PFSK-1 (cell line): ENCODE data around the gene TSPAN33.

Experiments used
- POLR2AphosphoS5 ChIP-seq: IDR thresholded peaks from 2 replicates; pipeline ENCODE4 v1.6.1; 2012; ENCODE audit warnings: low read depth, mild to moderate bottlenecking, control low read depth, low read length, moderate library complexity
- TF ChIP-seq, protein P1 (sequence below), 2 experiments: IDR thresholded peaks; 2 replicates each; pipeline versions ENCODE4 v1.6.1 to v1.8.0; 2011 to 2012; ENCODE audit warnings: low read depth in 2 of 2, low read length in 2 of 2, control low read depth in 1 of 2, inconsistent platforms in 1 of 2, mild to moderate bottlenecking in 1 of 2, moderate library complexity in 1 of 2; ENCODE audit not compliant: insufficient read depth in 1 of 2

- TF ChIP-seq, protein P1, sequence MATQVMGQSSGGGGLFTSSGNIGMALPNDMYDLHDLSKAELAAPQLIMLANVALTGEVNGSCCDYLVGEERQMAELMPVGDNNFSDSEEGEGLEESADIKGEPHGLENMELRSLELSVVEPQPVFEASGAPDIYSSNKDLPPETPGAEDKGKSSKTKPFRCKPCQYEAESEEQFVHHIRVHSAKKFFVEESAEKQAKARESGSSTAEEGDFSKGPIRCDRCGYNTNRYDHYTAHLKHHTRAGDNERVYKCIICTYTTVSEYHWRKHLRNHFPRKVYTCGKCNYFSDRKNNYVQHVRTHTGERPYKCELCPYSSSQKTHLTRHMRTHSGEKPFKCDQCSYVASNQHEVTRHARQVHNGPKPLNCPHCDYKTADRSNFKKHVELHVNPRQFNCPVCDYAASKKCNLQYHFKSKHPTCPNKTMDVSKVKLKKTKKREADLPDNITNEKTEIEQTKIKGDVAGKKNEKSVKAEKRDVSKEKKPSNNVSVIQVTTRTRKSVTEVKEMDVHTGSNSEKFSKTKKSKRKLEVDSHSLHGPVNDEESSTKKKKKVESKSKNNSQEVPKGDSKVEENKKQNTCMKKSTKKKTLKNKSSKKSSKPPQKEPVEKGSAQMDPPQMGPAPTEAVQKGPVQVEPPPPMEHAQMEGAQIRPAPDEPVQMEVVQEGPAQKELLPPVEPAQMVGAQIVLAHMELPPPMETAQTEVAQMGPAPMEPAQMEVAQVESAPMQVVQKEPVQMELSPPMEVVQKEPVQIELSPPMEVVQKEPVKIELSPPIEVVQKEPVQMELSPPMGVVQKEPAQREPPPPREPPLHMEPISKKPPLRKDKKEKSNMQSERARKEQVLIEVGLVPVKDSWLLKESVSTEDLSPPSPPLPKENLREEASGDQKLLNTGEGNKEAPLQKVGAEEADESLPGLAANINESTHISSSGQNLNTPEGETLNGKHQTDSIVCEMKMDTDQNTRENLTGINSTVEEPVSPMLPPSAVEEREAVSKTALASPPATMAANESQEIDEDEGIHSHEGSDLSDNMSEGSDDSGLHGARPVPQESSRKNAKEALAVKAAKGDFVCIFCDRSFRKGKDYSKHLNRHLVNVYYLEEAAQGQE (IDR thresholded peaks at IDR 0.05; ENCODE audit: insufficient read depth in 1 of 2, low read depth in 2 of 2, low read length in 2 of 2), result no peak
- TF ChIP-seq POLR2AphosphoS5, result no peak
Measured at GRCh38 chr7:129210989-129211312, 66.4 kb downstream of the TSPAN33 start.
